ENCODE measurements around the gene AGPAT2.

The AGPAT2 gene

DNA sequence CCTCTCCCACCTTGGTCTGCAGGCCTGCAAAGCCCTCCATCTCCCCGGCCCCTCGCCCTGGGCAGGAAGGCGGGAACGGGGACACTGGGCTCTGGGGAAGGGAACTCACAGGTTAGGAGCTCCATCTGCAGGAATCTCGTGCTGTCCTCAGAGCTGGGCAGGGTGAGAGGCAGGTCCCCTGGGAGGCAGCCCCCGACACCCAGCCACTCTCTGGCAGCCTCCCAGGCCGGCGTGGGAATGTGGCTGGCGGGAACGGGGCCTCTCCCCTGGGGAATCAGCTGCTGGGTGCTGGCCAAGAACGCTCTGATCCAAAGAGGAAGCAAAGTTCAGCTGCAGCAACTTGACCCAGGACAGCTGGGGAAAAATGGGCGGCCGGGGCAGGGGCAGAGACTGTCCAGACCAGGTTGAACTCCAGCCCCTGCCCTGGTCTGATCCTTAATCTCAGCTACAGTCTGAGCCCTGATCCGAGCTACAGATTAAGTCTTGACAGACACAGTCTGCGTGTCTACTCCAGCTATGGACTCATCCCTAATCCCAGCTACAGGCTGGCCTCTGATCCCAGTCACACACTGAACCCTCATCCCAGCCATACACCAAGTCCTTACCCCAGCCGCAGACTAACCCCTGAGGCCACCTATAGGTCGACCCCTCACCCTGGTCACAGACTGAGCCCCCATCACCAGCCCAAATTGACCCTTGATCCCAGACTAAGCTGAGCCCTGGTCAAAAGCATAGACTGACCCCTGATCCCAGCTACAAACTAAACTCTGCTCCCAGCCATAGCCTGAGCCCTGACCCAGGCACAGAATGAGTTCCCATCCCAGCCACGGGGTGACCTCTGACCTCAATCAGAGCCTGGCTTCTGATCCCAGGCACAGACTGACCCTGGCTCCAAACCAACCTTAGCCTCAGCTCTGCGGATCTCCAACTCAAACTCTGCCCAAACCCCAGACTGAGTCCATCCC lies 61.9 kb downstream of the AGPAT2 start:
- DNase-seq (ENCODE audit: low spot score): no peak

DNA sequence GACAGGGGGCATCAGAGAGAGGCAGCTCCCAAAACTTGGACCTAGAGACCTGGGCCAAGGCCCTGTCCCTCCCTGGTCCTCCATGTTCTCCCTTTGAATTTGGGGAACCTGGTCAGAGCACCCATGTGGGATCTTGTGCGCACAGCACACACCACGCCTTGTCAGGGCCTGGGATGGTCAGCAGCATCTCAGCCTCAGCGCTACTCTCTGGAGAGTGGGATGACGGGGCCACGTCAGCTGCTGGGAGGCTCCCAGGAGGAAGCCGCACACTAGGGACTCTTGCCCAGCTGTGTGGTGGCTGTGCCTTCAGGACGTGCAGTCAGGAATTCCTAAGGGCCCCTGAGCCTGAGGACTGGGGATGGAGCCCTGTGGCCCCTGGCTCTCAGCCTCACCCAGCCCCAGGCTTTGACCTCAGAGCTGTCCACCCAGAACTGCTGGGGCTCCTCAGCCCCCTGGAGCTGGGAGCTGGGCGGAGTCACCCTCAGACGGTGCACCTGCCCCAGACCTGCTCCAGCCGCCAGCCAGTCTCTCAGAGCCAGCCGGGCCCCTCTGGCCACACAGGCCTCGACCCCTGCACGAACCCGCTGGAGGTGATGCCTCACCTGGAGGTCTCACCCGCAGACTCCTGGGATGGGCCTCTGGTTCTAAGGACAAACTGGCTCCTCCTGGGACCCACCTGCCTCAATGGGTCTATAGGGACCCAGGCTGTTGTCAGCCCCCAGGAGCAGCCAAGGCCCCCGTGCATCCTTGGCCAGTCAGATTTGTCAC lies 62.9 kb downstream of the AGPAT2 start:
- no peak for DNase-seq (ENCODE audit: low spot score)

DNA sequence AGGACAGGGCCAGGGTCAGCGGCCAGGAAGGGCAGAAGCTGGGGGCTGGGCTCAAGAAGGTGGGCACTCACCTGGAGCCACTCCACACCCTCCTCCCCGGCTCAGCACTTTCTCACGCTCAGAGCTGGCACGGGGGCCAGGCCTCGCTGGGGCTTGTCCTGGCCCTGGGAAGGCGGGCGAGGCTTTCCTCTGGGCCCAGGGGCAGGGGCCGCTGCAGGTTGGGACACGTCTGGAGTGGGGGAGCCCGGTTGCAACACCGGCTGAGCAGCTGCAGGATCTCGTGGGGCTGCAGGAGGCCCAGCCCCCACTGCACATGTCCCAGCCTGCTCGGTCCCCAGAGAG lies 63.4 kb downstream of the AGPAT2 start:
- no peak for DNase-seq (ENCODE audit: low spot score)

All from NAMALWA (cell line).